HCT116 (cell line): ENCODE results near the gene PNKP.

ENCODE experiments used
- EZH2 ChIP-seq: fragments of 200-600 bp; sonication (generic); IDR thresholded peaks from 2 replicates; pipeline ENCODE4 v1.6.1; 2017; ENCODE audit warnings: antibody characterized with exemption, mixed run types
- MAX ChIP-seq: IDR thresholded peaks from 2 replicates; pipeline ENCODE4 v1.6.1; 2012
- TF ChIP-seq, protein P1 (sequence below), 3 experiments: fragments of 200-600 bp in 1 of 3; sonication (generic) in 1 of 3; IDR thresholded peaks in 2 of 3; conservative IDR thresholded peaks in 1 of 3; 2 replicates each; pipeline ENCODE4 v1.5.1; 2012 to 2017; ENCODE audit warnings: low read depth in 2 of 3, low read length in 2 of 3, antibody characterized with exemption in 1 of 3, borderline replicate concordance in 1 of 3, control low read depth in 1 of 3, mild to moderate bottlenecking in 1 of 3, mixed read lengths in 1 of 3, mixed run types in 1 of 3, moderate library complexity in 1 of 3; ENCODE audit not compliant: insufficient read depth in 1 of 3

DNA sequence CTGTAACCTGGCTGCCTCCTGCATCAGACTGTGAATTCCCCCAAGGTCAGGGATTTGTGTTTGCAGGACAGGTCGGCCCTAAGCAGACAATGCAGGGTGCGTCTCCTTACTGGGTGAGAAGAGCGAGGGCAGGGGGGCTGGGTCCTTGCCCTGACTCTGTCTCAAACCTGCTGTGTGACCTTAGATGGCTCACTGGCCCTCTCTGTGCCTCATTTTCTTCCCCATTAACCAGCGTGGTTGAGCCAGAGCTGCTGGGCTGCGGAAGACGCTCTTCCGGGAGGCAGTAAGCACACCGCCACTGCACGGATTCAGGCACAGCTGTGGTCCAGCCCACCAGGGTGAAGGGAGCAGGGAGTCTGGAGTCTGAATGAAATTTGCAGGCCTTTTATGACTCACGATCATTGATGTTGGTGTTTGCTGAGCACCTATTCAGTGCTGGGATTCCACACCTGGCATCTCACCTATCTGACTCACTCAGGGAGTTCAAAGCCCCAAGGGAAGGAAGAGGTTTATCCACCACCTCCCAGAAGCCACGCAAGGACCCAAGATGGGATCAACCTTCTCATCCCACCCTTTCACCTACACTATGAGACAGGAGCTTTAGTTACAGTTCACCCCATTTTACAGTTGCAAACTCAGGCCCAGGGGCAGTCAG is 7.3 kb upstream of the PNKP start:
- no peak for TF ChIP-seq EZH2
- TF ChIP-seq, protein P1, sequence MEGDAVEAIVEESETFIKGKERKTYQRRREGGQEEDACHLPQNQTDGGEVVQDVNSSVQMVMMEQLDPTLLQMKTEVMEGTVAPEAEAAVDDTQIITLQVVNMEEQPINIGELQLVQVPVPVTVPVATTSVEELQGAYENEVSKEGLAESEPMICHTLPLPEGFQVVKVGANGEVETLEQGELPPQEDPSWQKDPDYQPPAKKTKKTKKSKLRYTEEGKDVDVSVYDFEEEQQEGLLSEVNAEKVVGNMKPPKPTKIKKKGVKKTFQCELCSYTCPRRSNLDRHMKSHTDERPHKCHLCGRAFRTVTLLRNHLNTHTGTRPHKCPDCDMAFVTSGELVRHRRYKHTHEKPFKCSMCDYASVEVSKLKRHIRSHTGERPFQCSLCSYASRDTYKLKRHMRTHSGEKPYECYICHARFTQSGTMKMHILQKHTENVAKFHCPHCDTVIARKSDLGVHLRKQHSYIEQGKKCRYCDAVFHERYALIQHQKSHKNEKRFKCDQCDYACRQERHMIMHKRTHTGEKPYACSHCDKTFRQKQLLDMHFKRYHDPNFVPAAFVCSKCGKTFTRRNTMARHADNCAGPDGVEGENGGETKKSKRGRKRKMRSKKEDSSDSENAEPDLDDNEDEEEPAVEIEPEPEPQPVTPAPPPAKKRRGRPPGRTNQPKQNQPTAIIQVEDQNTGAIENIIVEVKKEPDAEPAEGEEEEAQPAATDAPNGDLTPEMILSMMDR (IDR thresholded peaks at IDR 0.05 in 2 of 3, conservative IDR thresholded peaks at IDR 0.05 in 1 of 3; ENCODE audit: borderline replicate concordance in 1 of 3, insufficient read depth in 1 of 3, low read depth in 2 of 3, low read length in 2 of 3): no peak
- TF ChIP-seq MAX: no peak
